Neural progenitor cell (in vitro differentiated cells): ENCODE measurements around the gene JRKL.

Source experiments
- EZH2 ChIP-seq: fragments of 200-600 bp; sonication (generic); IDR thresholded peaks from 2 replicates; pipeline ENCODE4 v1.6.1; 2017; ENCODE audit warnings: antibody characterized with exemption, mild to moderate bottlenecking, moderate library complexity
- EZH2phosphoT487 ChIP-seq: fragments of 200-600 bp; sonication (generic); IDR thresholded peaks from 2 replicates; pipeline ENCODE4 v1.6.1; 2017; ENCODE audit warnings: antibody characterized with exemption
- TF ChIP-seq, protein P1 (sequence below): fragments of 200-600 bp; sonication (generic); IDR thresholded peaks from 2 replicates; pipeline ENCODE4 v1.5.1; 2017; ENCODE audit warnings: antibody characterized with exemption, mild to moderate bottlenecking

- TF ChIP-seq, protein P1, sequence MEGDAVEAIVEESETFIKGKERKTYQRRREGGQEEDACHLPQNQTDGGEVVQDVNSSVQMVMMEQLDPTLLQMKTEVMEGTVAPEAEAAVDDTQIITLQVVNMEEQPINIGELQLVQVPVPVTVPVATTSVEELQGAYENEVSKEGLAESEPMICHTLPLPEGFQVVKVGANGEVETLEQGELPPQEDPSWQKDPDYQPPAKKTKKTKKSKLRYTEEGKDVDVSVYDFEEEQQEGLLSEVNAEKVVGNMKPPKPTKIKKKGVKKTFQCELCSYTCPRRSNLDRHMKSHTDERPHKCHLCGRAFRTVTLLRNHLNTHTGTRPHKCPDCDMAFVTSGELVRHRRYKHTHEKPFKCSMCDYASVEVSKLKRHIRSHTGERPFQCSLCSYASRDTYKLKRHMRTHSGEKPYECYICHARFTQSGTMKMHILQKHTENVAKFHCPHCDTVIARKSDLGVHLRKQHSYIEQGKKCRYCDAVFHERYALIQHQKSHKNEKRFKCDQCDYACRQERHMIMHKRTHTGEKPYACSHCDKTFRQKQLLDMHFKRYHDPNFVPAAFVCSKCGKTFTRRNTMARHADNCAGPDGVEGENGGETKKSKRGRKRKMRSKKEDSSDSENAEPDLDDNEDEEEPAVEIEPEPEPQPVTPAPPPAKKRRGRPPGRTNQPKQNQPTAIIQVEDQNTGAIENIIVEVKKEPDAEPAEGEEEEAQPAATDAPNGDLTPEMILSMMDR: no peak
- TF ChIP-seq EZH2phosphoT487 (no peak), EZH2 (no peak)
Measured at GRCh38 chr11:96396637-96397036, 6.8 kb downstream of the JRKL start.
